ENCODE data around the gene DIAPH3.

The DIAPH3 gene

DNA sequence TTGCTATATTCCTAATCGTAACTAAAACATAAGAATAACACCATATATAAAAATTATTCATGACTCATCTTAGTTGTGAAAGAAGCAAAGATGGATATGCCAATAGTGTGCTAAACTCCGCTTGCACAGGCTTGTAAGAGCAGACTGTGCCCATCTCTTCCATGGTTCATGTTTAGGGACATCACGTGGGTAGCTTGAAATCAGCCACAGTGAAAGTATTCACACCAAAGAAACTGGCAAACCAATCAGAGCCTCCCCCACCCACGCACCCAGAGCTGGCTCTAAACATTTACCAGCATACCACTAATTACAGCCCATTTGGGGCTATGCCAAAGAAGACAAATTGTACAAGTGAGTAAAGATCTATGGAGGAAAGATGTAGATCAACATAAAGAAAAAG lies 147.5 kb downstream of the DIAPH3 start:
- H3K79me2 ChIP-seq (ENCODE audit: control insufficient read depth, low read length) = no peaks in the 10 kb centered on the region
- H3K4me3 ChIP-seq (ENCODE audit: low read length) = no peak overlapping the region
- H3K27ac ChIP-seq (ENCODE audit: low read depth, low read length) = no peak overlapping the region
- H3K9me2 ChIP-seq (replicated peaks; ENCODE audit: control insufficient read depth, low read length) = no peaks in the 10 kb centered on the region
- H3K4me1 ChIP-seq (ENCODE audit: control insufficient read depth, low read length) = peaks cover 20% of the 10 kb centered on the region
- H4K20me1 ChIP-seq (ENCODE audit: control insufficient read depth, insufficient read depth, low read depth, low read length) = no peaks in the 10 kb centered on the region
- H3K4me2 ChIP-seq (ENCODE audit: low read length) = no peak overlapping the region
- peaks cover 3% of the 10 kb centered on the region; the same call in 1 of the 2 replicates for H3K36me3 ChIP-seq (ENCODE audit: control insufficient read depth, low read length)
- H3K27me3 ChIP-seq (ENCODE audit: control insufficient read depth, low read length) = no peaks in the 10 kb centered on the region
- no peaks in the 10 kb centered on the region for H3K9me3 ChIP-seq (ENCODE audit: control insufficient read depth, insufficient read depth, low read length)
- no peak for TF ChIP-seq EZH2phosphoT487 (IDR thresholded peaks at IDR 0.05; ENCODE audit: borderline replicate concordance, low read length)
- TF ChIP-seq, protein P1, sequence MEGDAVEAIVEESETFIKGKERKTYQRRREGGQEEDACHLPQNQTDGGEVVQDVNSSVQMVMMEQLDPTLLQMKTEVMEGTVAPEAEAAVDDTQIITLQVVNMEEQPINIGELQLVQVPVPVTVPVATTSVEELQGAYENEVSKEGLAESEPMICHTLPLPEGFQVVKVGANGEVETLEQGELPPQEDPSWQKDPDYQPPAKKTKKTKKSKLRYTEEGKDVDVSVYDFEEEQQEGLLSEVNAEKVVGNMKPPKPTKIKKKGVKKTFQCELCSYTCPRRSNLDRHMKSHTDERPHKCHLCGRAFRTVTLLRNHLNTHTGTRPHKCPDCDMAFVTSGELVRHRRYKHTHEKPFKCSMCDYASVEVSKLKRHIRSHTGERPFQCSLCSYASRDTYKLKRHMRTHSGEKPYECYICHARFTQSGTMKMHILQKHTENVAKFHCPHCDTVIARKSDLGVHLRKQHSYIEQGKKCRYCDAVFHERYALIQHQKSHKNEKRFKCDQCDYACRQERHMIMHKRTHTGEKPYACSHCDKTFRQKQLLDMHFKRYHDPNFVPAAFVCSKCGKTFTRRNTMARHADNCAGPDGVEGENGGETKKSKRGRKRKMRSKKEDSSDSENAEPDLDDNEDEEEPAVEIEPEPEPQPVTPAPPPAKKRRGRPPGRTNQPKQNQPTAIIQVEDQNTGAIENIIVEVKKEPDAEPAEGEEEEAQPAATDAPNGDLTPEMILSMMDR (IDR thresholded peaks at IDR 0.05; ENCODE audit: low read depth, low read length, poor library complexity, severe bottlenecking) = no peak
- H3F3A ChIP-seq (ENCODE audit: control insufficient read depth, insufficient read depth) = no peaks in the 10 kb centered on the region

DNA sequence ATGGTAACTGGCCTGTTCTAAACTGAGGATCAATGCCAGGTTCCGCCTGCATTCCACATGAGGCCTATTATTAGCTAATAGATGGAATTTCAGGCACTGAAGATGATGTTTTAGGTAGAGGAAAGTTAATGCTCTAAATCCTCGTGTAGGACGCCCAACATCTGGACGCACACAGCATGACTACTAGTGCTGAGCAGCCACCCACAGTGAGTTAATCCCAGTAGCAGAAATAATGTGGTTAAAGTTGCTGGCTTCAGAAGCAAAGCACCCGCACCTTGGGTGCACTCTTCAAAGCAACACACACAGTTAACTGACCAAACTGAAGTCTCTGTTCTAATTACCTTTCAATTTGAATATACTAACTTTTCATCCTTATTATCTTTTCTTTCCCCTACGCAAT lies 150.6 kb downstream of the DIAPH3 start:
- H3K27ac ChIP-seq (ENCODE audit: low read depth, low read length) = no peak overlapping the region
- H4K20me1 ChIP-seq (ENCODE audit: control insufficient read depth, insufficient read depth, low read depth, low read length) = no peaks in the 10 kb centered on the region
- no peak overlapping the region for H3K4me2 ChIP-seq (ENCODE audit: low read length)
- H3K4me1 ChIP-seq (ENCODE audit: control insufficient read depth, low read length) = no peaks in the 10 kb centered on the region
- TF ChIP-seq, protein P1 (IDR thresholded peaks at IDR 0.05; ENCODE audit: low read depth, low read length, poor library complexity, severe bottlenecking) = no peak
- TF ChIP-seq EZH2phosphoT487 (IDR thresholded peaks at IDR 0.05; ENCODE audit: borderline replicate concordance, low read length) = no peak
- no peak overlapping the region for H3K4me3 ChIP-seq (ENCODE audit: low read length)
- no peaks in the 10 kb centered on the region for H3K79me2 ChIP-seq (ENCODE audit: control insufficient read depth, low read length)
- peaks cover 12% of the 10 kb centered on the region for H3K36me3 ChIP-seq (ENCODE audit: control insufficient read depth, low read length)
- H3F3A ChIP-seq (ENCODE audit: control insufficient read depth, insufficient read depth) = no peaks in the 10 kb centered on the region
- H3K27me3 ChIP-seq (ENCODE audit: control insufficient read depth, low read length) = no peaks in the 10 kb centered on the region
- H3K9me2 ChIP-seq (replicated peaks; ENCODE audit: control insufficient read depth, low read length) = no peaks in the 10 kb centered on the region
- no peaks in the 10 kb centered on the region for H3K9me3 ChIP-seq (ENCODE audit: control insufficient read depth, insufficient read depth, low read length)

DNA sequence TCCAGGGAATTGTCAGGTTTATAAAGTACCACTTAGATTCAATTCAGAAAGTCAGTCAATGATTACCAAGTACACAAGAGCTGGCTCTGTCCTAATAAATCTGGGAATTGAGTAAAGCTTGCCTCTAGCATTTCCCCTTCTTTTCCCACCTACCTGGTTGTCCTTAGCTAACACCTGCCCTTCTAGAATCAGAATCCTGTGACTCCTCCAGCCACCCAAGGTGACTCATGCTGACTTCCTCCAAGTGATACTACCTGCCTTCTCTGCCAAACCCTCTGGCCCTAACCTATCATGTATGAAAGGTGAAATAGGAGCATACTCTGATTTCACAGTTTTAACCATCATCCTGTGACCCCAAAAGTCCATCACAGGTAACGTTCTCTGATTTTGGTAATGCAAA lies 151.2 kb downstream of the DIAPH3 start:
- Histone ChIP-seq H3K9me2 (replicated peaks; ENCODE audit: control insufficient read depth, low read length) (no peaks in the 10 kb centered on the region), H3K79me2 (ENCODE audit: control insufficient read depth, low read length) (no peaks in the 10 kb centered on the region), H4K20me1 (ENCODE audit: control insufficient read depth, insufficient read depth, low read depth, low read length) (no peaks in the 10 kb centered on the region), H3K4me1 (ENCODE audit: control insufficient read depth, low read length) (no peaks in the 10 kb centered on the region), H3K9me3 (ENCODE audit: control insufficient read depth, insufficient read depth, low read length) (no peaks in the 10 kb centered on the region), H3K27ac (ENCODE audit: low read depth, low read length) (no peak overlapping the region), H3K4me3 (ENCODE audit: low read length) (no peak overlapping the region), H3K27me3 (ENCODE audit: control insufficient read depth, low read length) (no peaks in the 10 kb centered on the region), H3K4me2 (ENCODE audit: low read length) (no peak overlapping the region), H3F3A (ENCODE audit: control insufficient read depth, insufficient read depth) (no peaks in the 10 kb centered on the region), H3K36me3 (ENCODE audit: control insufficient read depth, low read length) (peaks cover 12% of the 10 kb centered on the region)
- TF ChIP-seq, protein P1 (IDR thresholded peaks at IDR 0.05; ENCODE audit: low read depth, low read length, poor library complexity, severe bottlenecking) = no peak
- TF ChIP-seq EZH2phosphoT487 (IDR thresholded peaks at IDR 0.05; ENCODE audit: borderline replicate concordance, low read length) = no peak

All from DOHH2 (cell line).